GM23248 (cell line): ENCODE results near the gene NQO2.

ENCODE experiments used
- EZH2 ChIP-seq: fragments of 200-600 bp; sonication (generic); IDR thresholded peaks from 2 replicates; pipeline ENCODE4 v1.6.1; 2018; ENCODE audit warnings: antibody characterized with exemption, mild to moderate bottlenecking; ENCODE audit not compliant: insufficient read depth, poor library complexity, severe bottlenecking
- EZH2phosphoT487 ChIP-seq: fragments of 200-600 bp; sonication (generic); IDR thresholded peaks from 2 replicates; pipeline ENCODE4 v1.6.1; 2018; ENCODE audit warnings: antibody characterized with exemption, moderate library complexity, mild to moderate bottlenecking, low read depth; ENCODE audit not compliant: insufficient read depth

GRCh38 chr6:2959909-2960719 lies 39.6 kb upstream of the NQO2 start:
- TF ChIP-seq EZH2phosphoT487: no peak
- no peak for TF ChIP-seq EZH2
